ENCODE results near the gene AGAP1.

AGAP1 gene

DNA sequence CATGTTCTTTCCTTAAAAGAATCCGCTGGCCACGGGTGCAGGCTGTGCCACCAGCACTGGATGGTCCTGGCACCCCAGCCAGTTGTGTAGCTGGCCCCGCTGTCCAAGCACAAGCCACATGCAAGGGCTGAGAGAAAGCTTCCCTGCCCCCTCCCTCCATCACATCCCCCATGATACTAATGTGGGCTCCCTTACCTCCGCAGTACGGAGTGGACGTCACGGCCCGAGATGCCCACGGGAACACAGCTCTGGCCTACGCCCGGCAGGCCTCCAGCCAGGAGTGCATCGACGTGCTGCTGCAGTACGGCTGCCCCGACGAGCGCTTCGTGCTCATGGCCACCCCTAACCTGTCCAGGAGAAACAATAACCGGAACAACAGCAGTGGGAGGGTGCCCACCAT, 629.9 kb downstream of the AGAP1 start:
- Histone ChIP-seq H3K27ac (no peak overlapping the region), H3K4me3 (no peak overlapping the region)
- TF ChIP-seq, protein P1, sequence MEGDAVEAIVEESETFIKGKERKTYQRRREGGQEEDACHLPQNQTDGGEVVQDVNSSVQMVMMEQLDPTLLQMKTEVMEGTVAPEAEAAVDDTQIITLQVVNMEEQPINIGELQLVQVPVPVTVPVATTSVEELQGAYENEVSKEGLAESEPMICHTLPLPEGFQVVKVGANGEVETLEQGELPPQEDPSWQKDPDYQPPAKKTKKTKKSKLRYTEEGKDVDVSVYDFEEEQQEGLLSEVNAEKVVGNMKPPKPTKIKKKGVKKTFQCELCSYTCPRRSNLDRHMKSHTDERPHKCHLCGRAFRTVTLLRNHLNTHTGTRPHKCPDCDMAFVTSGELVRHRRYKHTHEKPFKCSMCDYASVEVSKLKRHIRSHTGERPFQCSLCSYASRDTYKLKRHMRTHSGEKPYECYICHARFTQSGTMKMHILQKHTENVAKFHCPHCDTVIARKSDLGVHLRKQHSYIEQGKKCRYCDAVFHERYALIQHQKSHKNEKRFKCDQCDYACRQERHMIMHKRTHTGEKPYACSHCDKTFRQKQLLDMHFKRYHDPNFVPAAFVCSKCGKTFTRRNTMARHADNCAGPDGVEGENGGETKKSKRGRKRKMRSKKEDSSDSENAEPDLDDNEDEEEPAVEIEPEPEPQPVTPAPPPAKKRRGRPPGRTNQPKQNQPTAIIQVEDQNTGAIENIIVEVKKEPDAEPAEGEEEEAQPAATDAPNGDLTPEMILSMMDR (IDR thresholded peaks at IDR 0.05): no peak
- no peak for DNase-seq (ENCODE audit: low spot score)

DNA sequence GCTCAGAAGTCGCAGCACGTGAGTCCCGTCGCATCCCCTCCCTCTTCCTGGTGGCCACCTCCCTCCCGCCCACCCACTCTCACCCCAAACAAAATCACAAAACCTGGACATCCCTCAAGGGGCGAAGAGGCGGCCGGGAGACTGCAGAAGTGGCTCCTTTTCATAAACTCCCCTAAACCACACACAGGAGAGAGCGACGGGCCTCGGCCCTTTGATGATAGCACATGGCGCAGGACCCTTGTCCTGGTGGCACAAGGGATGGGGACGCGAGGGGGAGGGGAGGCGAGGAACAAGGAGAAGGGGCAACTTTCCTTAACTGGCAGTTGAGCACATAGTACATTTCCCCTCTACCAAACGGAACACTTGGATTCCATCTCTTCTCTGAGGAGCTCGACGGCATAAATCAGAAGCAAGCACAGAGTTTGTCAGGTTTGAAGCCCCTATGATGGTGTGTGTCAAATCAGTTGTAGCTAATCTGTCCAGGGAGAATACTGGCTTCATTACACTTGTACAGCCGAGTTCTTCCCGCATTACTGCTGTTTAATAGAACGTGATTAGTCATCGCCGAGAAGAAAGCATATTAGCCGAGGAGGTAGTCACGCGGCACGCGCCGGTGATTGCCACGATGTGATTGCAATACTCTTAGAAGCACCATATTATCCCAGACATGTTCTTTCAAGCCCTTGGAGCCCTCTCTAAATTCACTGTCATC, 630.5 kb downstream of the AGAP1 start:
- TF ChIP-seq, protein P1 (IDR thresholded peaks at IDR 0.05): no peak
- no peak overlapping the region for H3K27ac ChIP-seq
- no peak for DNase-seq (ENCODE audit: low spot score)

DNA sequence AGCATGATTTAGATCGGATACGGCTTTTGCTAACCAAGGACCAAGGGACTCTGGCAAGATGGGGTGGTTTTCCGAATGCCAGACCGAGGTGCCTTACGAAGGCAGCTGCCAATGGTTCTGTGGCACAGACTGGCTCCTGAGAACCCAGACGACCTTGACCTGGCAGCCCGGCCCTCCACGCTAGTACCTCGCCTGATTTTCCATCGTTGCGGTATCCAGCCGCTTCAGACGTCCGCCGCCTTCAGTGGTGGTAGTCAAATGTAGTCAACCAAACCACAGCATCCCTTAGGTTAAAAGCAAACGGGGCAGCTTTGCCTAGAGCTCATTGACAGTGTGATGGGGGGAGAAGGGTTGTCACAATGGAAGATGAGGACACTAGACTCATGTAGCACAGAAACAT, 631.7 kb downstream of the AGAP1 start:
- TF ChIP-seq, protein P1 (IDR thresholded peaks at IDR 0.05): no peak
- H3K4me3 ChIP-seq: no peak overlapping the region
- DNase-seq (ENCODE audit: low spot score): no peak

More for the DNA sequence above, 630.5 kb downstream of the AGAP1 start:
- no peak overlapping the region for H3K4me3 ChIP-seq

DNA sequence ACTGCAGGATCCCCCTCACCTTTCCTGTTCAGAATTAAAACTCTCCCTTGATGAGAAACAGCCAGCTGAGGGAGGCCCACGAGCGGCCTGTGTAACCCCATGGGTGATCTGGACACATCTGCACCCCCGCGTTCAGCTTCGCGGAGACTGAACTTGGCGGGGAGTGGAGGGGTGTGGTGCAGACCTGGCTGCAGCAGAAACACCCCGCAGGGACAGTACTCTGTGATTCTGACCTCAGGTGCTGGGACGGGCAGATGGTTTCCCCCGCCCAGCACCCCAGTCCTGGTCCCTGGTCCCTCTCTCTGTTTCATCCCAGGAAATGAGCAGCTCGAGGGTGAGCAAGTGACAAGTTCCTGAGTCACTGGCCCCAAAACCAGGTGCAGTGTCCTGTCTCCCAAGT, 633.2 kb downstream of the AGAP1 start:
- TF ChIP-seq, protein P1 (IDR thresholded peaks at IDR 0.05): no peak
- Histone ChIP-seq H3K27ac (no peak overlapping the region), H3K4me3 (no peak overlapping the region)
- no peak for DNase-seq (ENCODE audit: low spot score)

More for the DNA sequence above, 631.7 kb downstream of the AGAP1 start:
- no peak overlapping the region for H3K27ac ChIP-seq

DNA sequence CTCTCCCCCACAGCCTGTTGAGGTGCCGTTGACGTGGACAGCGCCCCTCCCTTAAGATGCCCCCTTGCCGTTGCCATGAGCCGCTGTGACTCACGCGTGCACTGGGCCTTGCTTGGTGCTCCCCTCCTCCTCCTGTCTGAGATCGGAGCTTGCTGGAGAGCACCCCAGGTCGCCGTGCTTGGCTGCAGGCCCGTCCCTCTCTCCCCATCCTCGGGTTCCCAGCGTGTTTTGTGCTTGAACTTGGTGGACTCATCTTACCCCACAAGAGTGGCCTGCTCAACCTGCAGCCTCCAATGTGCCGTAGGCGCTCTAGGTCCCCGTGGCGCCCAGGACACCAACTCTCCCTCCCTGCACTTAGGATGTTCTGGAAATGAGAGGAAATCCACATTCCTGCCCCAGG, 634.5 kb downstream of the AGAP1 start:
- no peak for DNase-seq (ENCODE audit: low spot score)
- TF ChIP-seq, protein P1 (IDR thresholded peaks at IDR 0.05): no peak
- H3K27ac ChIP-seq: no peak overlapping the region
- no peak overlapping the region for H3K4me3 ChIP-seq

DNA sequence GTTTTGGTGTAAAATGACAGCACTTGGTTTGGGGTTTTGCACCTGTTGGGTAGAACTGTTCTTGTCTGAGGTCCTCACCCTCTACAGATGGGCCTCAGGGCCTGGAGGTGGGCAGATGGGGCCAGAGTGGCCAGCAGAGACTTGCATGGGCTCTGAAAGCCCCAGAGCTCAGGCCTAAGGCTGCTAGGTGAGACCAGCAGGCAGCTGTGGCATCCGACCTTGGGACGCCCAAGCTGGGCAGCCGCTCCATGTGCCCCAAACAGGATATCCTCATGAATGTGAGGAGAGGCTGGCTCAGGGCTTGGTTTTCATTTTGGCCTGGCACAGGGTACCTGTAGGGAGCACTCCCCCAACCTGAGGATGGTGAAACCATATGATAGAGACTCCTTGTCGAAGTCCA, 636.1 kb downstream of the AGAP1 start:
- DNase-seq (ENCODE audit: low spot score): no peak
- no peak overlapping the region for H3K4me3 ChIP-seq
- TF ChIP-seq, protein P1 (IDR thresholded peaks at IDR 0.05): no peak
- no peak overlapping the region for H3K27ac ChIP-seq

DNA sequence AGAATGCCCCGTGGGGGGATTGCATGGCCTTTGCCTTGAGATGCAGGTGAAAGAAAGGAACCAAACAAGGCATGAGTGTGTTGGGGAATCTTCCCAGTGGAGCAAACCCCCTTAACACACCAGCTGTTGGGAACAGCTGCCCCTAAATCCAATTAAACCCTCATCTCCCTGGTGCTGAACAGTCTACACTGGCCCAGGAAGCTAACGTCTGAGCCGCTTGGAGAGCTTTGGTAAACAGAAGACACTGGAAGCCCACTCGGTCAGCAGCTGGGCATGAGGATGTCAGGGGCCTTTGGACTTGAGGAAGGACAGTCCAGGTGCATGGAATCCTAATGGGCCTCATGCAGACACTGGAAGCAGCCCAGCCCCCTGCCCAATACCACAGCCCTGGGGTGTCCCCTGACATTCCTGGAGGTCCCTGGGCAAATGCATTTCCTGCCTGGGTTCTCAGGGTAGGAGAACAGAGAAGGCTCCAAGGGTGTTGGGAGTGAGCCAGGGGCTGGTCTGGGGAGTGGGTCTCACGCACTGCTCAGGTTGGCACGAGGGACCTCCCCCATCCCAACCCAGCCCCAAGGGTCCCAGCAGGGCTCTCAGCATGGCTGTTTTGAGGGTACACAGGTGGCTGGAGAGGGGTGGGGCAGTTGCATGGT, 636.6 kb downstream of the AGAP1 start:
- Histone ChIP-seq H3K4me3 (no peak overlapping the region), H3K27ac (no peak overlapping the region)
- TF ChIP-seq, protein P1 (IDR thresholded peaks at IDR 0.05): no peak
- DNase-seq (ENCODE audit: low spot score): no peak
